Heart right ventricle (tissue), 16 donors: Measurements from ENCODE around the gene COL21A1. TPM values are rescaled to one million over a fixed set of nuclear protein-coding genes. Genes with fewer than 3 reads are reported as not detected.

Experiments used
- ATAC-seq, 8 donors: fragments of 200-7000 bp; cut with Tn5 transposase; one replicate each; pipeline ENCODE4 v1.9.1; 2020; ENCODE audit warnings: mild to moderate bottlenecking in 8 of 8, moderate library complexity in 8 of 8, moderate number of reproducible peaks in 1 of 8
- DNase-seq, 2 donors: peaks; one replicate each; pipeline ENCODE4 v3.0.0-alpha.2; 2020
- H3K27ac ChIP-seq, 10 donors: fragments of 200-600 bp; sonication (generic) in 2 of 10; one replicate each; pipeline versions ENCODE4 v1.5.0 to v1.8.0; 2020 to 2022; ENCODE audit warnings: mild to moderate bottlenecking in 3 of 10
- H3K27me3 ChIP-seq, 7 donors: fragments of 200-600 bp; one replicate each; pipeline ENCODE4 v1.8.0; 2021 to 2022; ENCODE audit warnings: mild to moderate bottlenecking in 2 of 7
- H3K36me3 ChIP-seq, 9 donors: fragments of 200-600 bp; sonication (generic) in 1 of 9; one replicate each; pipeline versions ENCODE4 v1.5.0 to v1.8.0; 2020 to 2022; ENCODE audit warnings: mild to moderate bottlenecking in 2 of 9
- H3K4me1 ChIP-seq, 9 donors: fragments of 200-600 bp; sonication (generic) in 1 of 9; one replicate each; pipeline versions ENCODE4 v1.5.0 to v1.8.0; 2020 to 2022; ENCODE audit warnings: mild to moderate bottlenecking in 4 of 9
- H3K4me3 ChIP-seq, 10 donors: fragments of 200-600 bp; sonication (generic) in 2 of 10; one replicate each; pipeline versions ENCODE4 v1.5.0 to v1.8.0; 2020 to 2022; ENCODE audit warnings: mild to moderate bottlenecking in 7 of 10, moderate library complexity in 2 of 10
- H3K9me3 ChIP-seq, 11 donors: fragments of 200-600 bp in 10 of 11; sonication (generic) in 2 of 11; one replicate each; pipeline versions ENCODE4 v1.5.0 to v1.8.0; 2013 to 2022; ENCODE audit warnings: mild to moderate bottlenecking in 2 of 11, control low read depth in 1 of 11, moderate library complexity in 1 of 11
- CTCF ChIP-seq, 9 donors: fragments of 200-600 bp; sonication (generic) in 2 of 9; IDR thresholded peaks; one replicate each; pipeline versions ENCODE4 v1.5.0 to v1.8.0; 2021 to 2022; ENCODE audit warnings: antibody characterized with exemption in 9 of 9, mild to moderate bottlenecking in 5 of 9, moderate library complexity in 1 of 9
- WGBS, 2 donors: extraction: QIAGEN DNeasy Blood & Tissue Kit; methylation state at CpG; one replicate each; pipeline ENCODE4 v1.1.7; 2013; ENCODE audit warnings: inconsistent platforms in 1 of 2; 5-methylcytosine and 5-hydroxymethylcytosine counted together
- intact Hi-C, 10 donors: fragments of 100-400 bp; cut with DNase I; formaldehyde crosslinking; loops; one replicate each; pipeline versions ENCODE4 v1.11.1 to v1.14.2; 2022
- polyA plus RNA-seq, 2 donors: library from polyadenylated mRNA; stranded (reverse); fragments of 200-250 nt; gene quantifications; one replicate each; pipeline ENCODE4 v1.2.3, GENCODE V29; 2013
- total RNA-seq, 10 donors: library from RNA; stranded (reverse); fragmentation: NEBNext Ultra II Directional in 3 of 10; extraction: Animal tissue kit (Norgen Biotek cat#: 25700) in 3 of 10; gene quantifications; one replicate each; pipeline versions ENCODE4 v1.2.1 to v1.2.4, GENCODE V29; 2021 to 2023
- donor health status: Arrhythmogenic right ventricular cardiomyopathy.
- donor health status: ischemic (EF 13 %, LVEDD 7.1; RV severe dilation, severe dysfunction).
- donor health status: healthy with polysubstance abuse.
- donor health status: DM: no; HTN: yes; CAD: no.
- donor health status: DM: no; HTN: no; CAD: no.
- donor health status: ischemic (EF 25% LVEDD 6.9; RV normal size, moderate dysfunction).
- donor health status: ischemic (EF 25% LVEDD 5.7; RV mildly dilated, moderate dysfunction).
- donor health status: healthy.
- donor health status: DM: yes; HTN: yes; CAD: no.
- donor health status: Ischemic cardiomyopathy.
- donor health status: ischemic (EF 35%, LVEDD 5.7; RV mildly dilated, moderate dysfunction).
- donor health status: nonischemic (EF 11% LVEDD 7.7; RV severe dilation, severe dysfunction).
- donor health status: DM: yes; HTN: yes; CAD: no.
- donor health status: PGD.
- donor health status: ischemic (EF 29% LVEDD 5.4; RV normal size, mild dysfunction).
- donor health status: nonischemic (EF 23%, LVEDD 6.1; RV moderate dilation, normal function).

COL21A1 gene
- total and polyA plus RNA-seq, 12 donors, result 11.0 to 171 (median 69.9) TPM

GRCh38 chr6:56037601-56038000 lies 209.8 kb downstream of the COL21A1 start:
- Histone ChIP-seq H3K27ac (no peak overlapping the region), H3K36me3 (no peaks in the 10 kb centered on the region), H3K27me3 (no peaks in the 10 kb centered on the region), H3K4me1 (peaks cover 0 to 22% (median 0%) of the 10 kb centered on the region in 9 donors), H3K9me3 (no peaks in the 10 kb centered on the region), H3K4me3 (no peak overlapping the region)
- ATAC-seq (no peak), DNase-seq (no peak)
- intact Hi-C loops, result no loop called here
- 30 to 47% methylated on average over 1 of the region's 1 CpG for WGBS, 2 donors
- TF ChIP-seq CTCF (IDR thresholded peaks at IDR 0.05), result no peak

DNA sequence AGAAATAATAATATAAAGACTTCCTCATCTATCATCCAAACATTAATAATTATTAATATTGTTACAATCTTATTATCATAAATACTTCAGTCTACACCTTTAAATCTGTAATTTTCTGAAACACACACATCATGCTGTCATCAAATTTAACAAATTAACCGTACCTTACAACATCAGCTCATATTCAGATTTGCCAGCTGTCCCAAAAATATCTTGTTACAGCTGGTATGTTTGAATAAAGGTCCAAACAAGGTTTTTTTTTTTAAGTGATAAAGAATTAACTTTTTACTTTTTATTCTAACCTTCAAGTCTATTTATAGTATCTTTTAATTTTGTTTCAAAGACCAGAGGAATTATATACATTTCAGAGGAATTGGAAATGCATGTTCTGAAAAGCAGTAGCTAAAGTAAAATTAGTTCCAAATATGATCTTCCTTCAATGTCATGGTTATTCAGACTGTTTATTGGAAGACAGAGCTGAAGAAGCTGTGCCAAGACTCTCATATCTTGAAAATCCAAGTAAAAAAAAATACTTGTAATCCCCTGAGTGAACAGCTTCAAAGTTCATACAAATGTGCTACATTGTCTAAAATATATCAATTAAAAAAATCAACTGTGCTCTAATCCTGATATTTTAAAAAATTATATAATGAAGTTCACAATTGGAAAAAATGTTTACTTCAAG lies 210.3 kb downstream of the COL21A1 start:
- DNase-seq, result no peak
- Histone ChIP-seq H3K4me3 (no peak overlapping the region), H3K36me3 (no peaks in the 10 kb centered on the region), H3K27me3 (no peaks in the 10 kb centered on the region), H3K27ac (no peak overlapping the region), H3K4me1 (peaks cover 0 to 22% (median 0%) of the 10 kb centered on the region in 9 donors), H3K9me3 (no peaks in the 10 kb centered on the region)
- TF ChIP-seq CTCF (IDR thresholded peaks at IDR 0.05), result no peak
- ATAC-seq, result no peak
- intact Hi-C loops, result no loop called here
- 35 to 55% methylated on average over 1 of the region's 1 CpG for WGBS, 2 donors

GRCh38 chr6:56033401-56033800 lies 214.0 kb downstream of the COL21A1 start:
- Histone ChIP-seq H3K4me1 (peaks cover 0 to 18% (median 0%) of the 10 kb centered on the region in 9 donors), H3K27ac (no peak overlapping the region), H3K9me3 (peaks cover 0 to 8% (median 0%) of the 10 kb centered on the region in 11 donors), H3K36me3 (no peaks in the 10 kb centered on the region), H3K4me3 (no peak overlapping the region), H3K27me3 (no peaks in the 10 kb centered on the region)
- WGBS, 2 donors, result 84 to 92% methylated on average over 2 of the region's 2 CpGs
- no peak for TF ChIP-seq CTCF (IDR thresholded peaks at IDR 0.05)
- intact Hi-C loops, result no loop called here
- DNase-seq (no peak), ATAC-seq (no peak)

- WGBS, 2 donors, result 35 to 39% methylated on average over 2 of the region's 2 CpGs
- Histone ChIP-seq H3K9me3 (peaks cover 0 to 8% (median 0%) of the 10 kb centered on the region in 11 donors), H3K27me3 (no peaks in the 10 kb centered on the region), H3K4me3 (no peak overlapping the region), H3K36me3 (no peaks in the 10 kb centered on the region), H3K27ac (no peak overlapping the region), H3K4me1 (peaks cover 0 to 13% (median 0%) of the 10 kb centered on the region in 9 donors)
- DNase-seq, result no peak
- no peak for ATAC-seq
- intact Hi-C loops, result no loop called here
- TF ChIP-seq CTCF (IDR thresholded peaks at IDR 0.05), result no peak
These were observed 214.6 kb downstream of the COL21A1 start for GRCh38 chr6:56032715-56033260.
